WTC11 (cell line): ENCODE measurements around the gene NBAS. TPM values are rescaled to one million over a fixed set of nuclear protein-coding genes. Genes with fewer than 3 reads are reported as not detected.

ENCODE experiments used
- ATAC-seq: fragments of 200-7000 bp; cut with Tn5 transposase; 2 replicates; pipeline ENCODE4 v1.10.0; 2021; ENCODE audit warnings: mild to moderate bottlenecking, moderate library complexity
- CTCF ChIA-PET: fragments of 300-600 bp; sonication (Branson Sonifier 250); formaldehyde crosslinking; loops from one replicate; lab custom pipeline; 2021; ENCODE audit warnings: antibody characterized with exemption; lab: Charles Lee
- POLR2A ChIA-PET: fragments of 350-600 bp; sonication (Branson Sonifier 250); formaldehyde crosslinking; loops from one replicate; lab custom pipeline; 2021; ENCODE audit warnings: antibody characterized with exemption; lab: Charles Lee
- DNase-seq: peaks from one replicate; pipeline ENCODE4 v3.0.0; 2021; ENCODE audit warnings: low spot score
- H3K27ac Mint-ChIP-seq: 2 replicates; pipeline ENCODE4 v1.8.0; 2021; ENCODE audit warnings: mixed read lengths
- H3K27me3 Mint-ChIP-seq: 2 replicates; pipeline ENCODE4 v1.8.0; 2021; ENCODE audit warnings: low read depth, mild to moderate bottlenecking, moderate library complexity, mixed read lengths
- H3K36me3 Mint-ChIP-seq: 2 replicates; pipeline ENCODE4 v1.8.0; 2021; ENCODE audit warnings: mixed read lengths
- H3K4me1 Mint-ChIP-seq: 2 replicates; pipeline ENCODE4 v1.8.0; 2022; ENCODE audit warnings: mixed read lengths
- H3K4me3 Mint-ChIP-seq: 2 replicates; pipeline ENCODE4 v1.8.0; 2021; ENCODE audit warnings: mild to moderate bottlenecking, moderate library complexity, mixed read lengths
- H3K9me3 Mint-ChIP-seq: 2 replicates; pipeline ENCODE4 v1.8.0; 2021; ENCODE audit warnings: mixed read lengths
- EMX1 ChIP-seq: fragments of 250-450 bp; sonication (Bioruptor Pico); IDR thresholded peaks from 2 replicates; pipeline ENCODE4 v1.8.0; 2021; ENCODE audit warnings: mild to moderate bottlenecking
- NR1H2 ChIP-seq: sonication (generic); formaldehyde crosslinking; IDR thresholded peaks from 2 replicates; pipeline ENCODE4 v1.9.0; 2021; ENCODE audit warnings: mild to moderate bottlenecking, moderate library complexity, missing genetic modification reagents
- RELA ChIP-seq: sonication (generic); formaldehyde crosslinking; IDR thresholded peaks from 2 replicates; pipeline ENCODE4 v1.8.1; 2022; ENCODE audit warnings: missing genetic modification reagents, mild to moderate bottlenecking, borderline replicate concordance
- RORB ChIP-seq: fragments of 250-450 bp; sonication (Bioruptor Pico); IDR thresholded peaks from 2 replicates; pipeline ENCODE4 v1.9.0; 2021; ENCODE audit warnings: mild to moderate bottlenecking
- SMAD3 ChIP-seq: sonication (generic); formaldehyde crosslinking; IDR thresholded peaks from 2 replicates; pipeline ENCODE4 v1.8.0; 2022; ENCODE audit warnings: missing genetic modification reagents, mild to moderate bottlenecking, borderline replicate concordance
- SP1 ChIP-seq: sonication (generic); formaldehyde crosslinking; conservative IDR thresholded peaks from 2 replicates; pipeline ENCODE4 v1.8.1; 2022; ENCODE audit warnings: missing genetic modification reagents
- ZNF138 ChIP-seq: sonication (generic); formaldehyde crosslinking; conservative IDR thresholded peaks from 2 replicates; pipeline ENCODE4 v1.8.1; 2022; ENCODE audit warnings: mild to moderate bottlenecking, moderate library complexity, missing genetic modification reagents
- ZNF219 ChIP-seq: sonication (generic); formaldehyde crosslinking; IDR thresholded peaks from 2 replicates; pipeline ENCODE4 v1.8.0; 2023; ENCODE audit warnings: missing genetic modification reagents, mild to moderate bottlenecking, borderline replicate concordance
- ZNF232 ChIP-seq: sonication (generic); formaldehyde crosslinking; IDR thresholded peaks from 2 replicates; pipeline ENCODE4 v1.8.0; 2022; ENCODE audit warnings: mild to moderate bottlenecking, missing genetic modification reagents
- ZNF317 ChIP-seq: sonication (generic); formaldehyde crosslinking; IDR thresholded peaks from 2 replicates; pipeline ENCODE4 v1.8.1; 2023; ENCODE audit warnings: low read depth, mild to moderate bottlenecking, moderate library complexity, missing genetic modification reagents, borderline replicate concordance
- ZNF416 ChIP-seq: fragments of 250-450 bp; sonication (Bioruptor Pico); IDR thresholded peaks from 2 replicates; pipeline ENCODE4 v1.9.0; 2021; ENCODE audit warnings: mild to moderate bottlenecking, inconsistent platforms
- ZNF423 ChIP-seq: fragments of 250-450 bp; sonication (Bioruptor Pico); IDR thresholded peaks from 2 replicates; pipeline ENCODE4 v2.1.2; 2022; ENCODE audit warnings: mild to moderate bottlenecking, moderate library complexity
- total RNA-seq: library from RNA; stranded (reverse); gene quantifications from 3 replicates; pipeline ENCODE4 v1.2.3, GENCODE V29; 2021
- TF ChIP-seq, protein P1 (sequence below): fragments of 250-450 bp; sonication (Bioruptor Pico); IDR thresholded peaks from 2 replicates; pipeline ENCODE4 v1.9.0; 2021; ENCODE audit warnings: mild to moderate bottlenecking
- TF ChIP-seq, protein P2 (sequence below): sonication (generic); formaldehyde crosslinking; IDR thresholded peaks from 2 replicates; pipeline ENCODE4 v1.8.1; 2023; ENCODE audit warnings: mild to moderate bottlenecking, moderate library complexity, missing genetic modification reagents
- TF ChIP-seq, protein P3 (sequence below): sonication (generic); formaldehyde crosslinking; IDR thresholded peaks from 2 replicates; pipeline ENCODE4 v1.8.1; 2022; ENCODE audit warnings: missing genetic modification reagents, borderline replicate concordance
- TF ChIP-seq, protein P4 (sequence below): sonication (generic); formaldehyde crosslinking; IDR thresholded peaks from 2 replicates; pipeline ENCODE4 v1.8.0; 2022; ENCODE audit warnings: mild to moderate bottlenecking, missing genetic modification reagents
- TF ChIP-seq, protein P5 (sequence below): sonication (generic); formaldehyde crosslinking; IDR thresholded peaks from 2 replicates; pipeline ENCODE4 v1.8.0; 2022; ENCODE audit warnings: mild to moderate bottlenecking, missing genetic modification reagents
- TF ChIP-seq, protein P6 (sequence below): sonication (generic); formaldehyde crosslinking; IDR thresholded peaks from 2 replicates; pipeline ENCODE4 v1.8.1; 2022; ENCODE audit warnings: mild to moderate bottlenecking, missing genetic modification reagents, moderate library complexity, borderline replicate concordance

Gene NBAS
- total RNA-seq, 1 experiment from 2014 or later = 32.3 TPM

DNA sequence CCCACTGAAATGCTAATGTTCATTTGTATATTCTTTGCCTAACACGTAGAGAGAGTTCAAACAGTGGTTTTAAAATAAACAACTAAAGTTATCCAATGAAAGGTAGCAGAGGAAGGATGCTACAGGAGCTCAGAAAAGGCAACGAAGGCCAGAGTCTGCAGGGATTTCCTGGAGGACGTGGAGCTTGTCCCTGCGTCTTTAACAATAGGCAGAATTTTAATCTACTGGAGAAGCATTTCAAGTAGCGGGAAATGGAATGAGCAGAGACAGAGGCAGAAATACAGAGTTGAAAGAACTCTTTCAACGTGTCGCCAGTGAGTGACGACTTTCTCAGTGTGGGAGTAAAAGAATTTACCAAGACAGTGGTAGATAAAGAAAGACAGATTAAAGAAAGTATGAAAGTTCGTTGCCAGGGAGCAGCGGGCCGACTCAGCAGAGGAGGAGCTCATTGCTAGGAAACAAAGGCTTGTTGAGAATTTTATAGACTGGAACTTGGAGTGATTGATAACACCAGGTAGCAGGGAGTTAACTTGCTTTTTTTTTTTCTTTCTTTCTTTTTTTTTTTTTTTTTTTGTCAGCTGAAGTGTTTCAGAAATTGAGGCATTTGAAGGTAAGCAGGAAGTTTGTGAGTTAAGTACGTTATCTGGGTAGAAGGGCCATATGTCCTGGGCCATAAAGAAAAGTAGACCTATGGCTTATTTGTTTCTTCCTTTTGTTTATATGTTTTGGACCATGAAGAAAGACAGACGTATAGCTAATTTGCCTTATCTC lies 625 bp upstream of the NBAS start:
- no peaks in the 10 kb centered on the region for H3K9me3 Mint-ChIP-seq
- TF ChIP-seq ZNF138 (CRISPR knock-in tag) = no peak
- TF ChIP-seq RORB (CRISPR knock-in tag) = no peak
- no peak for TF ChIP-seq ZNF317 (CRISPR knock-in tag)
- no peak for TF ChIP-seq RELA (CRISPR knock-in tag)
- TF ChIP-seq, protein P1, sequence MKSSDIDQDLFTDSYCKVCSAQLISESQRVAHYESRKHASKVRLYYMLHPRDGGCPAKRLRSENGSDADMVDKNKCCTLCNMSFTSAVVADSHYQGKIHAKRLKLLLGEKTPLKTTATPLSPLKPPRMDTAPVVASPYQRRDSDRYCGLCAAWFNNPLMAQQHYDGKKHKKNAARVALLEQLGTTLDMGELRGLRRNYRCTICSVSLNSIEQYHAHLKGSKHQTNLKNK = no peak
- DNase-seq = no peak
- peak; percentile 3; the same call in 1 of the 2 replicates for ATAC-seq
- ChIA-PET CTCF (interaction anchor here (0.6 to 2.0 kb wide), 8 partner anchors 11 to 1068 kb away, joined by 3 to 24 read pairs (median 4); no protein-coding TSS in a partner anchor), POLR2A (no interaction called here)
- H3K27me3 Mint-ChIP-seq = peaks cover 6% of the 10 kb centered on the region
- peak overlapping the region; percentile 99 for H3K4me3 Mint-ChIP-seq
- H3K36me3 Mint-ChIP-seq = no peaks in the 10 kb centered on the region
- peak overlapping the region; percentile 81 for H3K27ac Mint-ChIP-seq
- H3K4me1 Mint-ChIP-seq = peaks cover 19% of the 10 kb centered on the region

DNA sequence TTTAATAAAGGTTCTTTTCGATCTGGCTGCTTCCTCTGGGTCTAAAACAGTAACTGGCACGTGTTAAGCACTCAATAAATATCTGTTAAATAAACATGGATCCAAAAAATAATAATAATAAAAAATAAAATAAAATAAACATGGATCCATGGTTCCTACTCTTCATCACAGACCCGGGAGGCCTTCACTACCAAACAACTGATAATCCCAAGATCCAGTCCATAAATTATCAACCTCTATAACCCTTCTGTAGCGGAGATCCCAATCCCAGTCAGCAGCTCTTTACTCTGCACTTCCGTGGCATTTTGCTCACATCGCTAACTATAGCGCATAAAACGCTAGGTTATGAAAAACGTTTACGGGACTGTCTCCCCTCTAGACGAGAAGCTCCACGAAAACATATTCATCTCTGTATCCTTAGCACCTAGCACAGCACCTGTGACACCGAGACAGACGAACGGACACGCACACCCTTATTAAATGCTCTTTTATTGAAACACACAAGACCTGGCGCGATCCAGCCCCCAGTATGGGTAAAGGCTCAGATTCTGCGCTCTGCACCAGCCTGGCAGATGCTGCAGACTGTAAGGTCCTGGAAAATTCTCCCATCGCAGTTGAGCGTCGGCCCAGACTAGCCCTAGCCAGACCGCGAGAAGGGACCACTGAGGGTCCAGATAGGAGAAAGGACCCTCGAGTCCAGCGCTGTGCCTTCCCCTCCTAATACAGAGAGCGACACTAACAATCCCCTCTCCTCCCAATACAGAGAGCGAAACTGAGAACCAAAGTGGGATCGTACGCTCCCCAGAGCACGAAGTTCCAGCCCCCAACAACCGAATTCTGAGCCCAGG lies 770 bp downstream of the NBAS start:
- H3K27me3 Mint-ChIP-seq = peaks cover 3% of the 10 kb centered on the region
- TF ChIP-seq SP1 (no peak), ZNF423 (CRISPR knock-in tag) (no peak), SMAD3 (CRISPR knock-in tag) (0 out of 2 replicates have a peak, but pooled peaks have one; percentile 64), EMX1 (no peak), ZNF232 (no peak)
- TF ChIP-seq, protein P1 = no peak
- TF ChIP-seq, protein P2, sequence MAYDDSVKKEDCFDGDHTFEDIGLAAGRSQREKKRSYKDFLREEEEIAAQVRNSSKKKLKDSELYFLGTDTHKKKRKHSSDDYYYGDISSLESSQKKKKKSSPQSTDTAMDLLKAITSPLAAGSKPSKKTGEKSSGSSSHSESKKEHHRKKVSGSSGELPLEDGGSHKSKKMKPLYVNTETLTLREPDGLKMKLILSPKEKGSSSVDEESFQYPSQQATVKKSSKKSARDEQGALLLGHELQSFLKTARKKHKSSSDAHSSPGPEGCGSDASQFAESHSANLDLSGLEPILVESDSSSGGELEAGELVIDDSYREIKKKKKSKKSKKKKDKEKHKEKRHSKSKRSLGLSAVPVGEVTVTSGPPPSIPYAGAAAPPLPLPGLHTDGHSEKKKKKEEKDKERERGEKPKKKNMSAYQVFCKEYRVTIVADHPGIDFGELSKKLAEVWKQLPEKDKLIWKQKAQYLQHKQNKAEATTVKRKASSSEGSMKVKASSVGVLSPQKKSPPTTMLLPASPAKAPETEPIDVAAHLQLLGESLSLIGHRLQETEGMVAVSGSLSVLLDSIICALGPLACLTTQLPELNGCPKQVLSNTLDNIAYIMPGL (CRISPR knock-in tag) = no peak
- TF ChIP-seq, protein P3, sequence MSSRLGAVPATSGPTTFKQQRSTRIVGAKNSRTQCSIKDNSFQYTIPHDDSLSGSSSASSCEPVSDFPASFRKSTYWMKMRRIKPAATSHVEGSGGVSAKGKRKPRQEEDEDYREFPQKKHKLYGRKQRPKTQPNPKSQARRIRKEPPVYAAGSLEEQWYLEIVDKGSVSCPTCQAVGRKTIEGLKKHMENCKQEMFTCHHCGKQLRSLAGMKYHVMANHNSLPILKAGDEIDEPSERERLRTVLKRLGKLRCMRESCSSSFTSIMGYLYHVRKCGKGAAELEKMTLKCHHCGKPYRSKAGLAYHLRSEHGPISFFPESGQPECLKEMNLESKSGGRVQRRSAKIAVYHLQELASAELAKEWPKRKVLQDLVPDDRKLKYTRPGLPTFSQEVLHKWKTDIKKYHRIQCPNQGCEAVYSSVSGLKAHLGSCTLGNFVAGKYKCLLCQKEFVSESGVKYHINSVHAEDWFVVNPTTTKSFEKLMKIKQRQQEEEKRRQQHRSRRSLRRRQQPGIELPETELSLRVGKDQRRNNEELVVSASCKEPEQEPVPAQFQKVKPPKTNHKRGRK = no peak
- no peak overlapping the region; the same call in 1 of the 2 replicates for H3K27ac Mint-ChIP-seq
- peaks cover 19% of the 10 kb centered on the region for H3K4me1 Mint-ChIP-seq
- ChIA-PET POLR2A (no interaction called here), CTCF (interaction anchor here (1.2 to 2.0 kb wide), 4 partner anchors 13 to 17 kb away, joined by 4 to 24 read pairs (median 10); no protein-coding TSS in a partner anchor)
- no peaks in the 10 kb centered on the region for H3K36me3 Mint-ChIP-seq
- DNase-seq (peak; percentile 13), ATAC-seq (peak; percentile 58)
- H3K9me3 Mint-ChIP-seq = no peaks in the 10 kb centered on the region
- peak overlapping the region; percentile 99 for H3K4me3 Mint-ChIP-seq

DNA sequence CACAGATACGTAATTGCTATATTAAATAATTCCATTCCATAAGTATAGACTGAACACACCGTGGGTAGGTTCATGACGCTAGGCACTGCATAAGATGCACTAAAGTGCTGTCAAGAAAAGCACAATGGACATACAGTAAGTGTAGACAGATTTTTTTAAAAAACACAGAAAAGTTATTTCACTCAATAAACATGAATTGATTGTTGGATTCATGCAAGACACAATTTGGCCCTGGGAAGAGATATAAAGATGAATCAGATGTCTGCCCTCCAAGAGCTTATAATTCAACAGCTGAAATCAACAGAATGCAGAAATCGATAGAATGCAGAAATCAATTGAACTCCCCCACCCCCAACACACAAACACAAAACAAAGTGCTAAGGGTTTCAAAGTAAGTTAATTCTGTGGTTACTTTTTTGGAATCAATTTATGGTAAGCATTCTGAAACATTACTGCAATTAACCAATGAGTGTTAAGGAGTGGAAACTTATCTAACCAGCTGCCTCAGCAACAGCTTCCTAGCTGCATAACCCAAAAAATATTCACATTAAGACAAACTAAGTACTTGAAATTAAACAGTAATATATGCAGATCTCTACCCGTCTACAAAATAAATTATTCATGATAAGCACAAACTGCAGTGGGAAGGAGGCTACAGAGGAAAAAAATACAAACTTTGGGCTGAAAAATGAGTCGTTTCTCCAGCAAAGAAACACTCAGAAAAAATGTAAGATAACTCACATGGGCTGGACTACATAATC lies 1.6 kb downstream of the NBAS start:
- DNase-seq (no peak), ATAC-seq (no peak)
- ChIA-PET POLR2A (no interaction called here), CTCF (interaction anchor here (1.4 kb wide), 1 partner anchor 18 kb away, joined by 7 read pairs; no protein-coding TSS in a partner anchor)
- H3K27me3 Mint-ChIP-seq = no peaks in the 10 kb centered on the region; the same call in 1 of the 2 replicates
- H3K36me3 Mint-ChIP-seq = no peaks in the 10 kb centered on the region
- no peak overlapping the region for H3K27ac Mint-ChIP-seq
- H3K4me3 Mint-ChIP-seq = peak overlapping the region; percentile 99
- TF ChIP-seq NR1H2 (CRISPR knock-in tag) (no peak), ZNF219 (CRISPR knock-in tag) (no peak), ZNF416 (CRISPR knock-in tag) (no peak)
- TF ChIP-seq, protein P4, sequence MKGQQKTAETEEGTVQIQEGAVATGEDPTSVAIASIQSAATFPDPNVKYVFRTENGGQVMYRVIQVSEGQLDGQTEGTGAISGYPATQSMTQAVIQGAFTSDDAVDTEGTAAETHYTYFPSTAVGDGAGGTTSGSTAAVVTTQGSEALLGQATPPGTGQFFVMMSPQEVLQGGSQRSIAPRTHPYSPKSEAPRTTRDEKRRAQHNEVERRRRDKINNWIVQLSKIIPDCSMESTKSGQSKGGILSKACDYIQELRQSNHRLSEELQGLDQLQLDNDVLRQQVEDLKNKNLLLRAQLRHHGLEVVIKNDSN (CRISPR knock-in tag) = no peak
- TF ChIP-seq, protein P5, sequence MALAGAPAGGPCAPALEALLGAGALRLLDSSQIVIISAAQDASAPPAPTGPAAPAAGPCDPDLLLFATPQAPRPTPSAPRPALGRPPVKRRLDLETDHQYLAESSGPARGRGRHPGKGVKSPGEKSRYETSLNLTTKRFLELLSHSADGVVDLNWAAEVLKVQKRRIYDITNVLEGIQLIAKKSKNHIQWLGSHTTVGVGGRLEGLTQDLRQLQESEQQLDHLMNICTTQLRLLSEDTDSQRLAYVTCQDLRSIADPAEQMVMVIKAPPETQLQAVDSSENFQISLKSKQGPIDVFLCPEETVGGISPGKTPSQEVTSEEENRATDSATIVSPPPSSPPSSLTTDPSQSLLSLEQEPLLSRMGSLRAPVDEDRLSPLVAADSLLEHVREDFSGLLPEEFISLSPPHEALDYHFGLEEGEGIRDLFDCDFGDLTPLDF (CRISPR knock-in tag) = no peak
- TF ChIP-seq, protein P6, sequence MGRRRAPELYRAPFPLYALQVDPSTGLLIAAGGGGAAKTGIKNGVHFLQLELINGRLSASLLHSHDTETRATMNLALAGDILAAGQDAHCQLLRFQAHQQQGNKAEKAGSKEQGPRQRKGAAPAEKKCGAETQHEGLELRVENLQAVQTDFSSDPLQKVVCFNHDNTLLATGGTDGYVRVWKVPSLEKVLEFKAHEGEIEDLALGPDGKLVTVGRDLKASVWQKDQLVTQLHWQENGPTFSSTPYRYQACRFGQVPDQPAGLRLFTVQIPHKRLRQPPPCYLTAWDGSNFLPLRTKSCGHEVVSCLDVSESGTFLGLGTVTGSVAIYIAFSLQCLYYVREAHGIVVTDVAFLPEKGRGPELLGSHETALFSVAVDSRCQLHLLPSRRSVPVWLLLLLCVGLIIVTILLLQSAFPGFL (CRISPR knock-in tag) = no peak
- no peaks in the 10 kb centered on the region for H3K9me3 Mint-ChIP-seq
- H3K4me1 Mint-ChIP-seq = peaks cover 19% of the 10 kb centered on the region
